Stimulated activated CD4-positive, alpha-beta T cell treated with anti-CD3 and anti-CD28 coated beads, Interleukin-4, amount 100 ng/mL, for 24 hours (primary cell): Measurements from ENCODE around the gene GRIN1.

Experiments
- DNase-seq: peaks from one replicate; pipeline ENCODE4 v3.0.0-alpha.2; 2020

The GRIN1 gene

GRCh38 chr9:137180491-137180890, 41.5 kb downstream of the GRIN1 start:
- no peak for DNase-seq

- DNase-seq, result no peak
Observed at GRCh38 chr9:137181680-137182079, 42.7 kb downstream of the GRIN1 start.

- DNase-seq, result no peak
Observed at GRCh38 chr9:137182836-137183235, 43.9 kb downstream of the GRIN1 start.

GRCh38 chr9:137183980-137184595, 45.1 kb downstream of the GRIN1 start:
- DNase-seq, result no peak

- no peak for DNase-seq
Observed at GRCh38 chr9:137184881-137185660, 46.1 kb downstream of the GRIN1 start.

GRCh38 chr9:137185921-137186320, 47.0 kb downstream of the GRIN1 start:
- no peak for DNase-seq

GRCh38 chr9:137186385-137186784, 47.4 kb downstream of the GRIN1 start:
- DNase-seq, result no peak

- no peak for DNase-seq
Observed at GRCh38 chr9:137187386-137187785, 48.4 kb downstream of the GRIN1 start.

GRCh38 chr9:137188086-137188489, 49.1 kb downstream of the GRIN1 start:
- DNase-seq, result no peak

GRCh38 chr9:137188490-137189296, 49.7 kb downstream of the GRIN1 start, which contains the start of the genes ANAPC2 and SSNA1:
ANAPC2 (minus strand) TSS chr9:137188560; CDS start chr9:137188532, 28 bp downstream.
SSNA1 (plus strand) TSS chr9:137188676; CDS start chr9:137188727, 51 bp downstream.
- DNase-seq, result peak; percentile 92

- DNase-seq, result no peak
Observed at GRCh38 chr9:137189297-137190295, 50.6 kb downstream of the GRIN1 start.

- no peak for DNase-seq
Observed at GRCh38 chr9:137190315-137190856, 51.4 kb downstream of the GRIN1 start.

- DNase-seq, result no peak
Observed at GRCh38 chr9:137191245-137191644, 52.3 kb downstream of the GRIN1 start.

GRCh38 chr9:137191691-137192447, 52.9 kb downstream of the GRIN1 start:
- DNase-seq, result no peak

- DNase-seq, result no peak
Observed at GRCh38 chr9:137192448-137192780, 53.5 kb downstream of the GRIN1 start.

- DNase-seq, result no peak
Observed at GRCh38 chr9:137192859-137193258, 53.9 kb downstream of the GRIN1 start.

GRCh38 chr9:137193771-137194170, 54.8 kb downstream of the GRIN1 start:
- no peak for DNase-seq

- DNase-seq, result no peak
Observed at GRCh38 chr9:137194388-137194787, 55.4 kb downstream of the GRIN1 start.

GRCh38 chr9:137194909-137195308, 56.0 kb downstream of the GRIN1 start:
- DNase-seq, result no peak

GRCh38 chr9:137195525-137196220, 56.7 kb downstream of the GRIN1 start:
- DNase-seq, result no peak
